ENCODE measurements around the gene CYP39A1. TPM values are rescaled to one million over a fixed set of nuclear protein-coding genes. Genes with fewer than 3 reads are reported as not detected.
"Not testable (repeated sequence)": the region's sequence is repeated elsewhere in the genome, so short reads cannot be mapped to it uniquely, and the experiment has no call there.

The CYP39A1 gene
- polyA plus RNA-seq, 4 donors = 7.4 to 10.2 (median 8.9) TPM

GRCh38 chr6:46651006-46651405, 1.6 kb downstream of the CYP39A1 start:
- no peak for DNase-seq (ENCODE audit: low read depth in 4 of 4, low spot score in 3 of 4)

GRCh38 chr6:46648869-46649492, 3.6 kb downstream of the CYP39A1 start:
- DNase-seq (ENCODE audit: low read depth in 4 of 4, low spot score in 3 of 4) = no peak

- not testable (repeated sequence) for DNase-seq (ENCODE audit: low read depth in 4 of 4, low spot score in 3 of 4)
Measured at GRCh38 chr6:46648108-46648507, 4.5 kb downstream of the CYP39A1 start.

GRCh38 chr6:46645265-46645664, 7.4 kb downstream of the CYP39A1 start:
- DNase-seq (ENCODE audit: low read depth in 4 of 4, low spot score in 3 of 4) = no peak

GRCh38 chr6:46642928-46643751, 9.5 kb downstream of the CYP39A1 start:
- no peak for DNase-seq (ENCODE audit: low read depth in 4 of 4, low spot score in 3 of 4)

- no peak for DNase-seq (ENCODE audit: low read depth in 4 of 4, low spot score in 3 of 4)
Measured at GRCh38 chr6:46638650-46639049, 14.0 kb downstream of the CYP39A1 start.

GRCh38 chr6:46637933-46638332, 14.7 kb downstream of the CYP39A1 start:
- no peak for DNase-seq (ENCODE audit: low read depth in 4 of 4, low spot score in 3 of 4)

GRCh38 chr6:46637145-46637544, 15.5 kb downstream of the CYP39A1 start:
- no peak for DNase-seq (ENCODE audit: low read depth in 4 of 4, low spot score in 3 of 4)

- no peak for DNase-seq (ENCODE audit: low read depth in 4 of 4, low spot score in 3 of 4)
Measured at GRCh38 chr6:46635462-46635861, 17.2 kb downstream of the CYP39A1 start.

- no peak for DNase-seq (ENCODE audit: low read depth in 4 of 4, low spot score in 3 of 4)
Measured at GRCh38 chr6:46632053-46632452, 20.6 kb downstream of the CYP39A1 start.

GRCh38 chr6:46629691-46630090, 22.9 kb downstream of the CYP39A1 start:
- no peak for DNase-seq (ENCODE audit: low read depth in 4 of 4, low spot score in 3 of 4)

- no peak for DNase-seq (ENCODE audit: low read depth in 4 of 4, low spot score in 3 of 4)
Measured at GRCh38 chr6:46628976-46629375, 23.6 kb downstream of the CYP39A1 start.

GRCh38 chr6:46628498-46628897, 24.1 kb downstream of the CYP39A1 start:
- no peak for DNase-seq (ENCODE audit: low read depth in 4 of 4, low spot score in 3 of 4)

- no peak for DNase-seq (ENCODE audit: low read depth in 4 of 4, low spot score in 3 of 4)
Measured at GRCh38 chr6:46626976-46627375, 25.6 kb downstream of the CYP39A1 start.

GRCh38 chr6:46626228-46626909, 26.2 kb downstream of the CYP39A1 start:
- peak in 3 of 4 donors; percentile 11 to 15 (median 12) for DNase-seq (ENCODE audit: low read depth in 4 of 4, low spot score in 3 of 4)

GRCh38 chr6:46618726-46619125, 33.9 kb downstream of the CYP39A1 start:
- DNase-seq (ENCODE audit: low read depth in 4 of 4, low spot score in 3 of 4) = no peak

GRCh38 chr6:46612645-46613044, 40.0 kb downstream of the CYP39A1 start:
- DNase-seq (ENCODE audit: low read depth in 4 of 4, low spot score in 3 of 4) = no peak

GRCh38 chr6:46610862-46611553, 41.6 kb downstream of the CYP39A1 start:
- DNase-seq (ENCODE audit: low read depth in 4 of 4, low spot score in 3 of 4) = no peak

GRCh38 chr6:46606338-46606737, 46.3 kb downstream of the CYP39A1 start:
- DNase-seq (ENCODE audit: low read depth in 4 of 4, low spot score in 3 of 4) = no peak

- no peak for DNase-seq (ENCODE audit: low read depth in 4 of 4, low spot score in 3 of 4)
Measured at GRCh38 chr6:46605091-46605797, 47.4 kb downstream of the CYP39A1 start.

Data from right renal pelvis (tissue), 4 donors.